Measurements from ENCODE around the gene MYO3B. TPM values are rescaled to one million over a fixed set of nuclear protein-coding genes. Genes with fewer than 3 reads are reported as not detected.

Gene MYO3B
- total and polyA plus RNA-seq, 8 donors: 0.38 to 1.3 (median 0.52) TPM

DNA sequence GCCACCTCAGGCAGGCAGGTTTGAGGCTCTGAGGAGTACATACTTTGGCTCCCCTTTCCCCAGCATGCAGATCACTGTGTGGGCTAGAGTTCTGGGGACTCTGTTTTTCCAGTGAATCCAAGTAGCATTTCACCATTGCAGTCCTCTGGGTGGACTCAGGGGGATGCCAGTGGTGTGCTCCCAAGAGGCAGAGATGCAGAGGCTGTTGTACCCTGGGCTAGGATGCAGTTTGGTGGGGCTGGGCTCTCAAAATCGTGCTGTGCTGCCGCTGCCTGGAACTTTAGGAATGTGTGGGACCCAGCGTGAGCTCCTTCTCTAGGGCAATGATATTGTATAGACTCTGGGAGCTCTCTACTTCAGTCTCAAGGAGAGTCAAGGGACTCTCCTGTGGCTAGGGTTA is 104.9 kb downstream of the MYO3B start:
- TF ChIP-seq, protein P1, sequence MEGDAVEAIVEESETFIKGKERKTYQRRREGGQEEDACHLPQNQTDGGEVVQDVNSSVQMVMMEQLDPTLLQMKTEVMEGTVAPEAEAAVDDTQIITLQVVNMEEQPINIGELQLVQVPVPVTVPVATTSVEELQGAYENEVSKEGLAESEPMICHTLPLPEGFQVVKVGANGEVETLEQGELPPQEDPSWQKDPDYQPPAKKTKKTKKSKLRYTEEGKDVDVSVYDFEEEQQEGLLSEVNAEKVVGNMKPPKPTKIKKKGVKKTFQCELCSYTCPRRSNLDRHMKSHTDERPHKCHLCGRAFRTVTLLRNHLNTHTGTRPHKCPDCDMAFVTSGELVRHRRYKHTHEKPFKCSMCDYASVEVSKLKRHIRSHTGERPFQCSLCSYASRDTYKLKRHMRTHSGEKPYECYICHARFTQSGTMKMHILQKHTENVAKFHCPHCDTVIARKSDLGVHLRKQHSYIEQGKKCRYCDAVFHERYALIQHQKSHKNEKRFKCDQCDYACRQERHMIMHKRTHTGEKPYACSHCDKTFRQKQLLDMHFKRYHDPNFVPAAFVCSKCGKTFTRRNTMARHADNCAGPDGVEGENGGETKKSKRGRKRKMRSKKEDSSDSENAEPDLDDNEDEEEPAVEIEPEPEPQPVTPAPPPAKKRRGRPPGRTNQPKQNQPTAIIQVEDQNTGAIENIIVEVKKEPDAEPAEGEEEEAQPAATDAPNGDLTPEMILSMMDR (IDR thresholded peaks at IDR 0.05): no peak
- Histone ChIP-seq H3K4me1 (no peaks in the 10 kb centered on the region), H3K36me3 (no peaks in the 10 kb centered on the region), H3K9me3 (no peaks in the 10 kb centered on the region), H3K27me3 (no peaks in the 10 kb centered on the region), H3K27ac (no peak overlapping the region), H3K4me3 (no peak overlapping the region)
- no peak for DNase-seq
- no peak for ATAC-seq
- intact Hi-C loops (cut with DNase I): no loop called here
- no peak for FAIRE-seq
- WGBS, 2 donors: 49 to 50% methylated on average over 3 of the region's 3 CpGs

DNA sequence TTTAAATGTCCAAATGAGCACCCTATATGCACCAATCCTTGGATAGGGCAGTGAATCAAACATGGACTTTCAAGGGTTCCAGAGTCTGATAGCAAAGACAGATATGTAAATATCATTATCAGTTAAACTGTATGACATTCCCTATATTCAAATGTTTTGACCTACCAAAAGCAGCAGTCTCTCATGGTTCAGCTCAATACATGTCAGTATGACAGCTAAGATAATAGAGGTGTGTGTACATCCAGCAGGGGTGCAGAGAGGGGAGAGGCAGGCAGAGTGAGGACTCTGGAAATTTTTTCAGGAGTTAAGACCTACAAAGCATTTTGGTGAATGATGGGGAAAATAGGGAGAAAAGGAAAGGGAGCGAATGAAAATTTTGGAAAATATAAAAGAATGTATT is 106.3 kb downstream of the MYO3B start:
- no peak for FAIRE-seq
- no peaks in the 10 kb centered on the region for H3K9me3 ChIP-seq
- no peak overlapping the region for H3K27ac ChIP-seq

DNA sequence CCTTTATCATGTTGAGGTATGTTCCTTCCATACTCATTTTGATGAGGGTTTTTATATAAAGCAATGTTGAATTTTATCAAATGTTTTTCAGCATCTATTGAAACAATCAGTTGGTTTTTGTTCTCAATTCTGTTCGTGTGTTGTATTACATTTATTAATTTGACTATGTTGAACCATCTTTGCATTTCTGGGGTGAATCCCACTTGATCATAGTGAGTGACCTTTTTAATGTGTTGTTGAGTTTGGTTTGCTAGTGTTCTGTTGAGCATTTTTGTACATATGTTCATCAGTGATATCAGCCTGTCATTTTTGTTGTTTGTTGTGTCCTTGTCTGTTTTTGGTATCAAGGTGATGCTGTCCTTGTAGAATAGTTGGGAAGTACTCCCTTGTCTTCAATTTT is 110.9 kb downstream of the MYO3B start:
- DNase-seq (no peak), FAIRE-seq (no peak), ATAC-seq (no peak)
- Histone ChIP-seq H3K36me3 (no peaks in the 10 kb centered on the region), H3K4me3 (no peak overlapping the region), H3K4me1 (no peaks in the 10 kb centered on the region), H3K27me3 (no peaks in the 10 kb centered on the region), H3K27ac (no peak overlapping the region), H3K9me3 (no peaks in the 10 kb centered on the region)
- intact Hi-C loops (cut with DNase I): no loop called here
- 55 to 58% methylated on average over 1 of the region's 1 CpG for WGBS, 2 donors
- TF ChIP-seq, protein P1 (IDR thresholded peaks at IDR 0.05): no peak

More for the DNA sequence above, 106.3 kb downstream of the MYO3B start:
- no peak for ATAC-seq
- H3K27me3 ChIP-seq: no peaks in the 10 kb centered on the region
- DNase-seq: no peak
- no peak overlapping the region for H3K4me3 ChIP-seq
- H3K36me3 ChIP-seq: no peaks in the 10 kb centered on the region
- no peaks in the 10 kb centered on the region for H3K4me1 ChIP-seq
- TF ChIP-seq, protein P1 (IDR thresholded peaks at IDR 0.05): no peak
- intact Hi-C loops (cut with DNase I): no loop called here
- 95 to 96% methylated on average over 1 of the region's 1 CpG for WGBS, 2 donors

DNA sequence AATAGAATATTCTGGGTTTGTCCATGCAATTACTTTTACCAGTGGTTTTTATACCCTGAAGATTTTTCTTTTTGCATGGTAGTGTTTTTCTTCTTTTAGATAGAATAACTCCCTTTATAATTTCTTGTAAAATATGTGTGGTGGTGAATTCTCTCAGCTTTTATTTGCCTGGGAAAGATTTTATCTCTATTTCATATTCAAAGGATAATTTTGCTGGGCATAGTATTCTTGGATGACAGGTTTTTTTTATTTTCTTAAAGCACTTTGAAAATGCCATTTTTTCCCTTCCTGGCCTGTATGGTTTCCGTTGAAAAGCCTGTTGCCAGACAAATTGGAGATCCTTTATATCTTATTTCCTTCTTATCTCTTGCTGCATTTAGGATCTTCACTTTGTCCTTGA is 113.5 kb downstream of the MYO3B start:
- no peaks in the 10 kb centered on the region for H3K36me3 ChIP-seq
- WGBS, 2 donors: 73 to 75% methylated on average over 1 of the region's 1 CpG
- no peak overlapping the region for H3K27ac ChIP-seq
- no peak overlapping the region for H3K4me3 ChIP-seq
- H3K27me3 ChIP-seq: no peaks in the 10 kb centered on the region
- no peak for ATAC-seq
- H3K4me1 ChIP-seq: no peaks in the 10 kb centered on the region
- DNase-seq: no peak
- no peaks in the 10 kb centered on the region for H3K9me3 ChIP-seq
- TF ChIP-seq, protein P1 (IDR thresholded peaks at IDR 0.05): no peak
- FAIRE-seq: no peak
- intact Hi-C loops (cut with DNase I): no loop called here

DNA sequence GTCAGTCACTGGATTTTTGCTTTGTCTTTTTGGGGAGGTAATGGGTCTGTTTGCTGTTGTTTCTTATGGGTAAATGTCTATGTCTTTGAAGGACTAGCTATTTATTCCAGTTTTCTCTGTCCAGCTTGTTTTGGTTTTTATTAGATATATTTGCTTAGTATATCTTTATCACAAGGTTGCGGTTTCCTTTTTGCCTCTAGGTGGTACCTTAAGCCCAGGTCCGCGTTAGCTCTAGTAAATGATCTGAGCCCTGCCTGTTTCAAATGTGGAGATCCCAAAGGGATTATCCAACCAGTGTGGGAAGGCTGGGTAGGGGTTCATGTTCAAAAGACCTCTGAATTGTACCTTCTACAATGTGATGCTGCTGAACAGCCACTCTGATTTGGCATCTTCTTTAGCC is 114.5 kb downstream of the MYO3B start:
- no peaks in the 10 kb centered on the region for H3K9me3 ChIP-seq
- no peaks in the 10 kb centered on the region for H3K4me1 ChIP-seq
- TF ChIP-seq, protein P1 (IDR thresholded peaks at IDR 0.05): no peak
- H3K27me3 ChIP-seq: no peaks in the 10 kb centered on the region
- intact Hi-C loops (cut with DNase I): no loop called here
- DNase-seq (no peak), ATAC-seq (no peak), FAIRE-seq (no peak)
- no peak overlapping the region for H3K4me3 ChIP-seq
- H3K36me3 ChIP-seq: no peaks in the 10 kb centered on the region
- no peak overlapping the region for H3K27ac ChIP-seq
- 75 to 78% methylated on average over 3 of the region's 3 CpGs for WGBS, 2 donors

Data from pancreas (tissue), 10 donors.